ENCODE measurements around the gene VAPB.

GRCh38 chr20:58492795-58493524 lies 103.9 kb downstream of the VAPB start:
- TF ChIP-seq ZNF274 (IDR thresholded peaks at IDR 0.05; ENCODE audit: insufficient read depth, insufficient read length) (no peak), NR2C2 (IDR thresholded peaks at IDR 0.05; ENCODE audit: borderline replicate concordance, control insufficient read depth, insufficient read length, low read depth) (no peak), CTCF (IDR thresholded peaks at IDR 0.05 in 2 of 3, conservative IDR thresholded peaks at IDR 0.05 in 1 of 3; ENCODE audit: control insufficient read depth in 2 of 3, extremely low read depth in 1 of 3, insufficient read depth in 1 of 3, low read depth in 3 of 3, low read length in 3 of 3) (no peak), SIN3A (IDR thresholded peaks at IDR 0.05; ENCODE audit: low read depth, low read length) (no peak), SPI1 (IDR thresholded peaks at IDR 0.05; ENCODE audit: borderline replicate concordance, insufficient read depth, low read depth, low read length) (no peak), NFXL1 (IDR thresholded peaks at IDR 0.05; ENCODE audit: borderline replicate concordance) (no peak), RFX5 (IDR thresholded peaks at IDR 0.05; ENCODE audit: low read depth, low read length) (no peak), YY1 (IDR thresholded peaks at IDR 0.05; ENCODE audit: low read depth, low read length) (no peak), BCL11A (IDR thresholded peaks at IDR 0.05; ENCODE audit: low read depth, low read length) (no peak), POLR2A (IDR thresholded peaks at IDR 0.05; ENCODE audit: low read depth, low read length) (no peak), POLR2AphosphoS5 (IDR thresholded peaks at IDR 0.05; ENCODE audit: low read length) (no peak), SRF (IDR thresholded peaks at IDR 0.05; ENCODE audit: low read depth in 2 of 2, low read length in 2 of 2) (no peak)
- TF ChIP-seq, protein P1, sequence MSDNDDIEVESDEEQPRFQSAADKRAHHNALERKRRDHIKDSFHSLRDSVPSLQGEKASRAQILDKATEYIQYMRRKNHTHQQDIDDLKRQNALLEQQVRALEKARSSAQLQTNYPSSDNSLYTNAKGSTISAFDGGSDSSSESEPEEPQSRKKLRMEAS (IDR thresholded peaks at IDR 0.05; ENCODE audit: low read depth, low read length), result no peak
- TF ChIP-seq, protein P2, sequence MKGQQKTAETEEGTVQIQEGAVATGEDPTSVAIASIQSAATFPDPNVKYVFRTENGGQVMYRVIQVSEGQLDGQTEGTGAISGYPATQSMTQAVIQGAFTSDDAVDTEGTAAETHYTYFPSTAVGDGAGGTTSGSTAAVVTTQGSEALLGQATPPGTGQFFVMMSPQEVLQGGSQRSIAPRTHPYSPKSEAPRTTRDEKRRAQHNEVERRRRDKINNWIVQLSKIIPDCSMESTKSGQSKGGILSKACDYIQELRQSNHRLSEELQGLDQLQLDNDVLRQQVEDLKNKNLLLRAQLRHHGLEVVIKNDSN (IDR thresholded peaks at IDR 0.05; ENCODE audit: borderline replicate concordance, extremely low read length, insufficient read depth, low read depth, low read length), result no peak
